HepG2 (cell line): Measurements from ENCODE around the gene NBEA.

Source experiments
- CTCF ChIP-seq: sonication (generic); formaldehyde crosslinking; IDR thresholded peaks from 2 replicates; pipeline ENCODE4 v1.5.0; 2020; ENCODE audit warnings: mild to moderate bottlenecking, missing genetic modification reagents, moderate library complexity
- FOXJ3 ChIP-seq: sonication (generic); formaldehyde crosslinking; IDR thresholded peaks from 2 replicates; pipeline ENCODE4 v1.4.0; 2020; ENCODE audit warnings: missing genetic modification reagents, mild to moderate bottlenecking, borderline replicate concordance
- POLR2A ChIP-seq, 2 experiments: IDR thresholded peaks; 2 replicates each; pipeline ENCODE4 v1.6.1; 2011; ENCODE audit warnings: low read depth in 2 of 2, low read length in 2 of 2, mild to moderate bottlenecking in 1 of 2, moderate library complexity in 1 of 2; ENCODE audit not compliant: insufficient read depth in 1 of 2
- RFX5 ChIP-seq: IDR thresholded peaks from 2 replicates; pipeline ENCODE4 v1.6.1; 2011; ENCODE audit warnings: low read depth, low read length, improper control_type of control experiment
- ZBED4 ChIP-seq: sonication (generic); formaldehyde crosslinking; IDR thresholded peaks from 2 replicates; pipeline ENCODE4 v1.4.0; 2020; ENCODE audit warnings: missing genetic modification reagents, borderline replicate concordance
- ZNF354B ChIP-seq: sonication (generic); formaldehyde crosslinking; IDR thresholded peaks from 2 replicates; pipeline ENCODE4 v1.8.0; 2022; ENCODE audit warnings: mild to moderate bottlenecking, missing genetic modification reagents
- ZNF639 ChIP-seq: conservative IDR thresholded peaks from 2 replicates; pipeline ENCODE4 v1.6.1; 2018; ENCODE audit warnings: missing genetic modification reagents

GRCh38 chr13:35473206-35473775 is 531.2 kb downstream of the NBEA start:
- TF ChIP-seq ZBED4 (no peak), FOXJ3 (CRISPR knock-in tag) (no peak), CTCF (no peak), POLR2A (IDR thresholded peaks at IDR 0.05; ENCODE audit: insufficient read depth in 1 of 2, low read depth in 2 of 2, low read length in 2 of 2) (no peak), RFX5 (no peak), ZNF354B (CRISPR knock-in tag) (no peak), ZNF639 (CRISPR knock-in tag) (no peak)
